Activated T-cell treated with anti-CD3 and anti-CD28 coated beads, Interleukin-2, amount 50 U/mL, for 24 hours (primary cell): Measurements from ENCODE around the gene ZNF718.
"Not testable (repeated sequence)": the region's sequence is repeated elsewhere in the genome, so short reads cannot be mapped to it uniquely, and the experiment has no call there.

Experiments
- DNase-seq: peaks from one replicate; pipeline ENCODE4 v3.0.0-alpha.2; 2020
- H3K27ac Mint-ChIP-seq: 2 replicates; pipeline ENCODE4 v1.8.0; 2020; ENCODE audit warnings: mild to moderate bottlenecking, mixed read lengths
- H3K27me3 Mint-ChIP-seq: 2 replicates; pipeline ENCODE4 v1.8.0; 2020; ENCODE audit warnings: mixed read lengths
- H3K36me3 Mint-ChIP-seq: 2 replicates; pipeline ENCODE4 v1.8.0; 2020; ENCODE audit warnings: low read depth, mixed read lengths
- H3K4me1 Mint-ChIP-seq: 2 replicates; pipeline ENCODE4 v1.8.0; 2020; ENCODE audit warnings: low read depth, mixed read lengths
- H3K4me3 Mint-ChIP-seq: 2 replicates; pipeline ENCODE4 v1.8.0; 2020; ENCODE audit warnings: mild to moderate bottlenecking, moderate library complexity, mixed read lengths
- H3K9me3 Mint-ChIP-seq: 2 replicates; pipeline ENCODE4 v1.8.0; 2020; ENCODE audit warnings: mixed read lengths

ZNF718 gene

DNA sequence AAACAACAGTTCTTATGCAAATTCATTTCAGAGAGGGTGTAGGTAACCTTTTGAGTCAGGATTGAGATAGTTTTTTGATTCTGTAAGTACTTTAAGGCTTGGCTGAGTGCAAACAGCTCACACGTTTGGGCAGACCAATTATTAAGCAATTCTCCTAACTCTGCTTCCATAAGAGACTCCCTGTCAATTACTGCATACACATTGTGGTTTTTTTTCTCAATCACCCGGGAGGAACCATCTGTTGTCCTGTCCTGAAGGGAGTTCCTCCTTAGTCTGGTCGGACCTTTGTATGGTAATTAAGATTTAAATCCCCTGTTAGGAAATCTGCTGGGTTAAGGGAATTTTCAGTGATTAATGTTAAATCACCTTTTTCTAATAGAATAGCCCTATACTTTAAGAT is 70.9 kb downstream of the ZNF718 start:
- H3K36me3 Mint-ChIP-seq = peaks cover 74% of the 10 kb centered on the region
- not testable (repeated sequence) for H3K4me1 Mint-ChIP-seq, DNase-seq, H3K4me3 Mint-ChIP-seq, H3K27me3 Mint-ChIP-seq, H3K27ac Mint-ChIP-seq
- H3K9me3 Mint-ChIP-seq = peaks cover 75% of the 10 kb centered on the region

- H3K4me3 Mint-ChIP-seq = no peak overlapping the region
- peaks cover 69% of the 10 kb centered on the region for H3K9me3 Mint-ChIP-seq
- H3K36me3 Mint-ChIP-seq = peaks cover 84% of the 10 kb centered on the region
- no peak for DNase-seq
- no peaks in the 10 kb centered on the region for H3K4me1 Mint-ChIP-seq
- H3K27ac Mint-ChIP-seq = no peak overlapping the region
- no peaks in the 10 kb centered on the region for H3K27me3 Mint-ChIP-seq
Observed at GRCh38 chr4:200936-201335, 76.6 kb downstream of the ZNF718 start.

DNA sequence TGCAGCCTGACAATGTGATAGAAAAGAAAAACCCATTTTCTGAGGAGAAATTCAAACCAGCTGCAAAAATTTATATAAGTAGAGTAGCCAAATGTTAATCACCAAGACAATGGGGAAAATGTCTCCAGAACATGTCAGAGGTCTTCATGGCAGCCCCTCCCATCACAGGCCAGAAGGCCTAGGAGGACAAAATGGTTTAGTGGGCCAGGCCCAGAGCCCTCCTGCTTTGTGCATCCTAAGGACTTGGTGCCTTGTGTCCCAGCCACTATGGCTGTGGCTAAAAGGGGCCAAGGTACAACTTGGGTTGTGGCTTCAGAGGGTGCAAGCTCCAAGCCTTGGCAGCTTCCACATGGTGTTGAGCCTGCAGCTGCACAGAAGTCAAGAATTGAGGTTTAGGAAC is 78.5 kb downstream of the ZNF718 start:
- H3K4me1 Mint-ChIP-seq, H3K27me3 Mint-ChIP-seq, H3K27ac Mint-ChIP-seq, DNase-seq, H3K4me3 Mint-ChIP-seq: not testable (repeated sequence)
- H3K36me3 Mint-ChIP-seq = peaks cover 79% of the 10 kb centered on the region
- peaks cover 64% of the 10 kb centered on the region for H3K9me3 Mint-ChIP-seq

DNA sequence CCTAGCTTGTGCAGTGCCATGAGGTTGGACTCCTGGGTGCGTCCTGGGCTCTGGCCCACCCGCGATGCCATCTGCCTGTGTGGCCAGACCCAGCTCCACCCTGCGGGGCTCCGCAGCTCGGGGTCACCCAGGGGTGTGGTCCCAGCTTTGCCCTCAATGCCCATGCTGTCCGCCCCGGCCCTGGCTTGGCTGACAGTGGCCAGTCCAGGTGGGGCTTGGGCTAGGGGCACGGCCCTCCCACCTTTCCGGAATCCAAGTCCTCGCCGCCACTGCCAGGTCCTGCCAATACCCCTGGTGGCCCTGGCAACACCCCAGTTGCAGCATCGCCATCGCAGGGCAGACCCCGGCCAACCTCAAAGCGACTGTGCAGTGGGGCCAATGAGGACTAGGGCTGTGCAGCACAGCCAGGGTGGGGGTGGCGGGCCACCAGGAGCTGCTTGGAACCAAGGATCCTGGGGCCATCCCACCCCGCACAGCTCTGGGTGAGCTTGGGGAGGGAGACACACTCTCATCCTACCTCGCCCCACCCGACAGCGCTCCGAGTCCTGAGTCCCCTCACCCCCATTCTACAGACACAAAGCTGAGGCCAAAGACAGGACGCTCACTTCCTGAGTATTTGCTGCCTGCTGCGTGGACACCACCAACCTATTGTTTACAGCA is 80.9 kb downstream of the ZNF718 start:
- H3K36me3 Mint-ChIP-seq = peaks cover 68% of the 10 kb centered on the region
- no peak for DNase-seq
- H3K27ac Mint-ChIP-seq = no peak overlapping the region
- no peaks in the 10 kb centered on the region for H3K27me3 Mint-ChIP-seq
- peaks cover 11% of the 10 kb centered on the region for H3K4me1 Mint-ChIP-seq
- H3K9me3 Mint-ChIP-seq = peaks cover 55% of the 10 kb centered on the region
- H3K4me3 Mint-ChIP-seq = no peak overlapping the region

GRCh38 chr4:206054-206453 is 81.8 kb downstream of the ZNF718 start:
- Mint-ChIP-seq H3K4me3 (no peak overlapping the region), H3K27me3 (no peaks in the 10 kb centered on the region), H3K27ac (no peak overlapping the region), H3K36me3 (peaks cover 65% of the 10 kb centered on the region), H3K4me1 (peaks cover 17% of the 10 kb centered on the region), H3K9me3 (peaks cover 54% of the 10 kb centered on the region)
- no peak for DNase-seq

DNA sequence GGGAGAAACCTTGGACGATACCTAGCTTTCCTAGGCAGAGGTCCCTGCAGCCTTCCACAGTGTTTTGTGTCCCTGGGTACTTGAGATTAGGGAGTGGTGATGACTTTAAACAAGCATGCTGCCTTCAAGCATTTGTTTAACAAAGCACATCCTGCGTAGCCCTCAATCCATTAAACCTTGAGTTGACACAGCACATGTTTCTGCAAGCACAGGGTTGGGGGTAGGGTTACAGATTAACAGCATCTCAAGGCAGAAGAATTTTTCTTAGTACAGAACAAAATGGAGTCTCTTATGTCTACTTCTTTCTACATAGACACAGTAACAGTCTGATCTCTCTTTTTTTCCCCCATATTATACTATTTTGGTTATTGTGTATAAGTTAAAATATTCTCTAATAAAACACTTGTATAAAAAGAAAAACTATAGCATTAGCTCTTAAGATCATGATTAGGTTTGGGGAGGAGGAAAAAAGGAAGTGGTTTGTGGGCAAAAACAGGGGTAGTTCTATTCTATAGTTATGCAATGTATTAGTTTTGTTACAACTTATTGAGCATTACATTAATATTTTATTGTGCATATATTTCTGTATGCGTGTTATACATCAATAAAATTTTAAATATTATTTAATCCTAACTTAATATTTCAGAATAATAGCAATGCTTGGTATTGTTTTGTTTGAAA is 84.3 kb downstream of the ZNF718 start:
- H3K4me1 Mint-ChIP-seq = peaks cover 29% of the 10 kb centered on the region
- H3K27ac Mint-ChIP-seq = not testable (repeated sequence)

DNA sequence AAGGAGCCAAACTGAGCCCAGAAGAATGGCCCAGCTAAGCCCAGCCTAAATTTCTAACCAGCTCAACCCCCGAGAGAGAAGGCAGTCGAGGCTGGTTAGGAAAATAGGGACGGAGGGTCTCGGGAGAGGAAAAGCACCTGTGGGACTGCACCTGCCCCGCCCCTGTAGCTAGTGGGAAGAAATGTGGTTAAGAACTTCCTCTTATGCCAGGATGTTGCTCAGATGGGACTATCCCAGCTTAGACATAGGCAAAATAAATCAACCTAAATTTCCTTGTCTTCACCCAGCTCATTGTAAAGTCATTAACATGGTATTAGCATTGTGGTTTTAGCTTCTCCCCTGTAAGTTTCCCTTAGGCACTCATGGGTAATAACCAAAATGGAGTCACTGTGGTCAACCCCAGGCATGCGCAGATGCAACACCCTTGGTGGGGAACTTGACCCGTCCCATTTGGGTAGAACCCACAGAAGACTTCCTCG is 86.8 kb downstream of the ZNF718 start:
- DNase-seq = no peak
- Mint-ChIP-seq H3K9me3 (peaks cover 59% of the 10 kb centered on the region), H3K4me1 (peaks cover 29% of the 10 kb centered on the region), H3K4me3 (no peak overlapping the region), H3K27me3 (peaks cover 8% of the 10 kb centered on the region), H3K27ac (no peak overlapping the region), H3K36me3 (peaks cover 63% of the 10 kb centered on the region)

More for the DNA sequence above, 84.3 kb downstream of the ZNF718 start:
- not testable (repeated sequence) for H3K27me3 Mint-ChIP-seq, DNase-seq, H3K4me3 Mint-ChIP-seq
- Mint-ChIP-seq H3K9me3 (peaks cover 53% of the 10 kb centered on the region), H3K36me3 (peaks cover 57% of the 10 kb centered on the region)

DNA sequence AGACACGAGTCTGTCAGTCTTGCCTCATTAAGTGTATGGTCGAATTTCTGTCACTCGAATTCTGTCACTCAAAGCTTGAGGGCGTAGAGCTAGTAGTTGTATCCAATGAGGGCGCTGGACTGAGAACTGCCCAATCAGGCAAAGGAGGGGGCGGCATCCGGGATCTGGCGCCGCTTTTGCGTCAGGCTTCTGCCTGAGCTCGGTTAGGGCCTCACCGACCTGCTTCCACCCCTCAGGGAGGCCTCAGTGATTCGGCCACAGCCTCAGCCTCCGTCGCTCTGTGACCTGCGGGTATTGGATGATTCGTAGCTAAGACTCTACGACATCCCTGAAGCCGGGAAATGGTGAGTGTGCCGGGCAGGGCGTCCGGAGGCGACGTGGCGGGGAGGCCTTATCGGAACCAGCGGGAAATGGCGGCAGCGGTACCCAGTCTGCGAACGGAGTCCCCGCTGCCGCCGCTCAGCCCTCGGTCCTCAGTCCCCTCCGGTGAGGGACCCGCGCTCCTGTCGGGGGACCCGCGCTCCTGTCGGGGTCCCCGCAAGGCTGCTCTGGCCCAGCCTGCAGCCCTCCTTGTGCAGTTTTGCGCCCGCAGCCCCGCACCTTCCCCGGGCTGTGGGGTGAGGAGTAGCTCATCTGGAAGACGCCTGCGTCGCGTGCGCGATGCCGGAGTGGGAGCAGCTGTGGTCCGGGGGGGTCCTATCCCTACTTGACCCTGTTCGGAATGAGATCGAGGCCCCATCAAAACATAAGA is 88.3 kb downstream of the ZNF718 start:
- Mint-ChIP-seq H3K36me3 (peaks cover 63% of the 10 kb centered on the region), H3K27me3 (peaks cover 8% of the 10 kb centered on the region), H3K4me3 (no peak overlapping the region), H3K9me3 (peaks cover 57% of the 10 kb centered on the region), H3K27ac (no peak overlapping the region), H3K4me1 (peaks cover 28% of the 10 kb centered on the region)
- DNase-seq = no peak

DNA sequence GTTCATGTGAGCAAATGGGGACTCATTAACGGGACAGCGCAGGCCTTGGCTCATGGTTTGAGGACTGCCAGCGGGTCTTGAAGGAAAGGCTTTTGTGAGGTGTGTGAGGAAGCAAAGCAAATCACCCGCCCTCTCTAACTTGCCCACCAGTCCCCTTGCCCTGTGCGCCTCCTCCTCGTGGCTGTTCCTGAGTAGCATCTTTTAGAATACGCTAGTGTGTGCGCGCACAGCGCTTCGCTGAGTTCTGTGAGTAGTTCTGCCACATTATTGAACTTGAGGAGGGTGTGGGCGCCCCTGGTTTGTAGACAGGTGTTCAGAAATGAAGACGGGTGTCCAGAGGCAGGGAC is 88.9 kb downstream of the ZNF718 start:
- not testable (repeated sequence) for H3K27ac Mint-ChIP-seq, H3K4me3 Mint-ChIP-seq, DNase-seq, H3K27me3 Mint-ChIP-seq
- Mint-ChIP-seq H3K36me3 (peaks cover 64% of the 10 kb centered on the region), H3K4me1 (peaks cover 26% of the 10 kb centered on the region), H3K9me3 (peaks cover 58% of the 10 kb centered on the region)
